HG03442 (cell line): ENCODE measurements around the gene GAS7.
"Not testable (repeated sequence)": the region's sequence is repeated elsewhere in the genome, so short reads cannot be mapped to it uniquely, and the experiment has no call there.

Source experiments
- ATAC-seq: cut with Tn5 transposase; IDR thresholded peaks from one replicate; pipeline ENCODE4 v1.9.1; 2021; ENCODE audit warnings: mild to moderate bottlenecking, moderate library complexity; ENCODE audit not compliant: unreplicated experiment

GAS7 gene

DNA sequence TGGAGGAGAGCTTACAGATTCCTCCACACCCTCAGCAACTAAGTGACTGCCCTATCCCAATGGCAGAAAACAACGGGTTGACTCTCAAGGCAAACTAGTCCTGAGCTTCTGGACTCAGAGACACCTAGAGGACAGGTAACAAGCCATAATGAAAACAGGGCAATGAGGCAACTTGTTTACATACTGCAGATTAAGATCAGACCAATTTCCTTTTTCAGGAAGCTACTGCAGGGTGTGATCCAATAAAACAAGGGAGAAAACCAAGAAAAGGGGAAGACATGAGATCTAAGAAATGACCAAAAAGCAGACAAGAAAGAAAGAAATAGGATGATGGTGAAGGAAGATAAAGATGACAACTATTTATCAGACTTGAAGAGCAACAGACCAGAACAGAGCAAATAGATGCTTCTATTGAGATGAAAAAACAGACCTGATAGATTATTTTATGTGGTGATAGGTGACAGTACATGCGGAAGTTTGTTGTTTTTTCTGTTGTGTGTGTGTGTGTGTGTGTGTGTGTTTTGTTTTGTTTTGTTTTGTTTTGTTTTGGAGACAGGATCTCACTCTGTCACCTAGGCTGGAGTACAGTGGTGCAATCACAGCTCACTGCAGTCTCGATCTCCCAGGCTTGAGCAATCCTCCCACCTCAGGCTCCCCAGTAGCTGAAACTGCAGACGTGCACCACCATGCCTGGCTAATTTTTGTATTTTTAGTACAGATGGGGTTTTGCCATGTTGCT, 120.7 kb downstream of the GAS7 start:
- no peak for ATAC-seq

DNA sequence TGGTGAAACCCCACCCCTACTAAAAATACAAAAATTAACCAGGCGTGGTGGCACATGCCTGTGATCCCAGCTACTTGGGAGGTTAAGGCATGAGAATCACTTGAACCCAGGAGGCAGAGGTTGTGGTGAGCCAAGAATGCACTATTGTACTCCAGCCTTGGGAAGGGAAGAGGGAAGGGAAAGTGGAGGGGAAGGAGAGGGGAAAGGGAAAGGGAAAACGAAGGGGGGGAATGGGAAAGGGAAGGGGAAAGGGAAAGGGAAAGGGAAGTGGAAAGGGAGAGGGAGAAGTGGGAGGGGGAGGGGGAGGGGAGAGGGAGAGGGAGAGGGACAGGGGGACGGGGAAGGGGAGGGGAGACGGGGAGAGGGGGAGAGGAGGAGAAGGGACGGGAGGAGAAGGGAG, 122.5 kb downstream of the GAS7 start:
- ATAC-seq: no peak

DNA sequence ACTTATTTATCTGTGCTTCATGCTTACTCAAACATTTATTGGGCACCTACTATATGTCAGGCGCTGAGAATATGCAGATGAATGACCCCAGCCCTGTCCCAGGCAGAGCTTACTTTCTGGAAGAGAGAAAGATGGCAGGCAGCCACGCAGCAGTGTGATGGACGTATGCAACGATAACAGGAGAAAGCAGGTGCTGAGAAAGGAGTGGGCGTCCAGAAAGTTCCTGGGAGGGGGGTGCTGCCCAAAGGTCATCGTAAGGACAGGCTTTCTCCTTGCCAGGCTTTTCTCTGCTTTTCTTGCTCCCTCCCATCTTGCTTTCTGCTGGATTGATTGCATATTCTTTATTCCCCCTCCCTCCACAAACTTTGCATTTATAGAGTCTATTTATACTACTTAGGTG, 124.5 kb downstream of the GAS7 start:
- no peak for ATAC-seq

GRCh38 chr17:10072556-10073425, 125.6 kb downstream of the GAS7 start:
- ATAC-seq: no peak

DNA sequence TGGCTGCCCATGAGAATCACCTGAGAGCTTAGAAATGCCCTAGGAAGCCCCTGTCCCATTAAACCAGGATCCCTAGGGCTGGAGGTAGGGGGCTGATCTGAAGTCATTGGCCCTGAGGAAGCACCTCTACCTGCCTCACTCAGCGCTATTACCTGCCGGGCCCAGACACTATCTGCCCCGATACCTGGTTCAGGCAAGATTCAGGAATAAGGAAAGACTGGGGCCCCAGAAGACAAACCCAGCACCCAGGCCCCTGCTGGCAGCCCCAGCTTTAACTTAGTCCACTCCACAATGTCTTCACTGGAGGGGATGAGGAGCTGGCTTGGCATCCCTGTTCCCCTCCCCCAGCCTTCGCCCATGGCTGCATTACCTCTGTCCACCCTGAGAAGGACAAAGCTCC, 126.3 kb downstream of the GAS7 start:
- ATAC-seq: no peak

GRCh38 chr17:10071141-10071540, 127.3 kb downstream of the GAS7 start:
- ATAC-seq: no peak

DNA sequence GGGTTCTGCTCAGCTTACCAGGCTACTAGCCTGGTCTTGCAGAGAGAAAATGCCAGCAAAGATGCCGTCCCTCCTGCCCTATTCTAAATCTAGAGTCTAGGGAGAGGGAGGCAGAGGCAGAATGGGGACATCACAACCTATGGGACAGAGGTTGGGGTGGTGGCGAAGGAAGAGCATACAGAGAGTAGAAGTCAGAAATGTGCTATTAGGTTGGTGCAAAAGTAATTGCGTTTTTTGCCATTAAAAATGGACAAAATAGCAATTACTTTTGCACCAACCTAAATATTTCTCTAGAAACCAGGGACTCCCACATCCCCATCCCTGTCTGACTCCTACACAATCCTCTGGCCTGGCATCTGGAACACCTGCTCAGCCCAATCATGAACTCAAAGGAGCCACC, 127.7 kb downstream of the GAS7 start:
- no peak for ATAC-seq

GRCh38 chr17:10069301-10069700, 129.1 kb downstream of the GAS7 start:
- ATAC-seq: no peak

- ATAC-seq: no peak
Observed at GRCh38 chr17:10067446-10068143, 130.8 kb downstream of the GAS7 start.

GRCh38 chr17:10064536-10064935, 133.9 kb downstream of the GAS7 start:
- no peak for ATAC-seq

GRCh38 chr17:10063730-10064241, 134.6 kb downstream of the GAS7 start:
- no peak for ATAC-seq

DNA sequence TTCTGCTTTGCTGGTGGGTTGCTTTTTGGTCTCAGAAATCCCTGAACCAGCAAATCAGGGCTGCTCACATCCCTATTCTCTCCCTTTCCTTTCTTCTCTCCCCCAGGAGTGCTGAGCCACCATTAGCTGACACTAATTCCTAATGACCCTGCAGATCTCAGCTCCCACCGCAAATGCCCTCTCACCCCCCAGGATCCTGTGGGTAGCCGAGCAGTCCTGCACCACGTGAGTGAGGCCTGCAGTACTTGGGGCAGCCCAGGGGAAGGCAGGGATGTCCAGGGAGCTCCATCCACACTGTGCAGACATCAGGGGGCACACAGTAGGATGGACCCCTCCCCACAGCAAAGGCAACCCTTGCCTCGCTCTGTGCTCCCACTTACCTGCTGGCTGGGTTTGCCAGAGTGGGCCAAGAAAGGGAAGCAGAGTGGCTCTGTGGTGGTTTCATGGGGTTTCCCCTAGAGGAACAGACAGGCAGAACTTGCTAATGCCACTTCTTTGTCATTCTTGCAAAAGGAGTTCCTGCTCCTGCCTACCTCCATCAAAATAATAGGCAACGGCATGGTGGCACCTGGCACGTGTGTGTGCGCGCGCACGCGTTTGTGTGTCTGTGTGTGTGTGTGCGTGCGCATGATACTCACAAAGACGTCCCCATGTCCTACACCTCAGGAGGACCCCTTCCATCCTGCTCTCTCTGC, 135.6 kb downstream of the GAS7 start:
- ATAC-seq: no peak

DNA sequence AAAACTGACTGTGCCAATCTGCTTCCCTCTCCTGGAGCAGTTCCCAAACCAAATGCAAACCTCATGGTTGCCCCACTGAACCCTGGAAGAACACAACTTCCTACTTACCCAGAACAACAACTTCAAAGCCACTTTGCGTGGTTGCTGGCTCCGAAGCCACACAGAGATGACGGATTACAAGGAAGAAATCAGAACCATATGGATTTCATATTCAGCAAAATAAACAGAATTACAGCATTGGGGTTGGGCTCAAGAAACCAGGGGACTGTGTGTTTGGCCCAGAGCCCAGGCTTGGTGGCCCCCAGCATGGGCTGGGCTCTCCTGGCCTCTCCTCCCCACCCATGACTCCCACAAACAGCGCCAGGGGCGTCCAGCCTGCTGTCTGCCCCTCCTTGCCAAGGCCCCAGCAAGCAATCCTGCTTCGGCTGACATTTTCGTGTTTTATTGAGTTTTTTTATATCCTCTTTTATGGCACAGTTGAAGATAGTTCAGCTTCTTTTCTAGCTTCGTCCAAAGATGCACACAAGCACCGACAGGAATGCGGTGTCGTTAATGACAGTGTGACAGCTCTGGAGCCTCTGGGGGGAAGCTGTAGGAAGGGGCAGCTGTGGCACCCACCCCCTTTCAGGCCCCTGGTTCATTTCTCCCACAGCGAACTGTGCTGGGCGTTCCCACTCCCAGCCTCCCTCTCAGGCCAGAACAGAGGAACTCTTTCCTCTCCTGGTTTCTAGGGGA, 137.1 kb downstream of the GAS7 start:
- ATAC-seq: no peak

GRCh38 chr17:10060526-10060925, 137.9 kb downstream of the GAS7 start:
- no peak for ATAC-seq

GRCh38 chr17:10059684-10060211, 138.7 kb downstream of the GAS7 start:
- peak; percentile 86 for ATAC-seq

DNA sequence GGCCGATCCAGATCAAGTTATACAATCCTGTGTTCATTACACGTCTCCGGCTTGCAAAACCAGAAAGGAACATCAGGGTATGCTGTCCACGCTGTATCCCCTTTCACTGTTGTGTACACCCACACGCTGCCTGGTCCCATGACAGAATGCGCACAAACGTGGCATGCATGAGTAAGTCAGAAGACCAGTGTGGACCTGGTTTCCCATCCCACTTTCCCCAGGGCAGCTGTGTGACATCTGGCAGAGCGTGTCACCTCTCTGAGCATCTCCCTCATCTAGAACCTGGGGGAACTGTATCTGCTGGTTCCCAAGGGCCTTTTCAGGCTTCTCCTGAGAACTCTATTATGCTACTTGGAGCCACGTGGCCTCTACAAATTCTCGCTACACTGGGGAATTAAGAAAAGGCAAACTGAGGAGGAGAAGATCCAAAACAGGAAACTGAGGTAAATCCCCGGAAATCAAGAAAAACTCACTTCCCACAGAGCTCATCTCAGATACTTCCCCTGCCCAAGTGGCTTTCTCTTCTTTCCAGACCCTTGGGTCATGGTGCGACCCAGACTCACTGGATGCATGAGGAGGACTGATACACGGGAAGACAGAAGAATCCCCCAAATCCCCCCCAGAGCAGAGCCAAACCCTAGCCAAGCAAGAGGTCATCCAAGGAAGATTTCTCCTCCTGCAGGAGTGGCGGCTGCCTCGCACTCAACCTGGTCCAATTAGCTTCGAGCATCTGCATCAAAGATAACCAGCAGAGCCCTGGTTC, 139.3 kb downstream of the GAS7 start:
- no peak for ATAC-seq

DNA sequence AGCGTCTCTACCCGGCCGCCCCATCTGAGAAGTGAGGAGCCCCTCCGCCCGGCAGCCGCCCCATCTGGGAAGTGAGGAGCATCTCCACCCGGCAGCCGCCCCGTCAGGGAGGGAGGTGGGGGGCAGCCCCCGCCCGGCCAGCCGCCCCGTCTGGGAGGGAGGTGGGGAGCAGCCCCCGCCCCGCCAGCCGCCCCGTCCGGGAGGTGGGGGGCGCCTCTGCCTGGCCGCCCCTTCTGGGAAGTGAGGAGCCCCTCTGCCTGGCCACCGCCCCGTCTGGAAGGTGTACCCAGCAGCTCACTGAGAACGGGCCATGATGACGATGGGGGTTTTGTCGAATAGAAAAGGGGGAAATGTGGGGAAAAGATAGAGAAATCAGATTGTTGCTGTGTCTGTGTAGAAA, 140.9 kb downstream of the GAS7 start:
- ATAC-seq: not testable (repeated sequence)

- ATAC-seq: no peak
Observed at GRCh38 chr17:10055262-10055975, 143.0 kb downstream of the GAS7 start.
